Endothelial cell (in vitro differentiated cells): Measurements from ENCODE around the gene ELF4. TPM values are rescaled to one million over a fixed set of nuclear protein-coding genes. Genes with fewer than 3 reads are reported as not detected.

Experiments
- DNase-seq: peaks from one replicate; pipeline ENCODE4 v3.0.0; 2021; ENCODE audit warnings: low spot score
- H3K27ac Mint-ChIP-seq: one replicate; pipeline ENCODE4 v1.8.0; 2021; ENCODE audit warnings: mixed read lengths, inconsistent platforms; ENCODE audit not compliant: unreplicated experiment
- H3K27me3 Mint-ChIP-seq: one replicate; pipeline ENCODE4 v1.8.0; 2021; ENCODE audit warnings: mild to moderate bottlenecking, moderate library complexity, mixed read lengths, inconsistent platforms; ENCODE audit not compliant: unreplicated experiment
- H3K36me3 Mint-ChIP-seq: one replicate; pipeline ENCODE4 v1.8.0; 2021; ENCODE audit warnings: mild to moderate bottlenecking, low read depth, mixed read lengths, inconsistent platforms; ENCODE audit not compliant: unreplicated experiment
- H3K4me1 Mint-ChIP-seq: one replicate; pipeline ENCODE4 v1.8.0; 2021; ENCODE audit warnings: mild to moderate bottlenecking, mixed read lengths, inconsistent platforms; ENCODE audit not compliant: unreplicated experiment
- H3K4me3 Mint-ChIP-seq: one replicate; pipeline ENCODE4 v1.8.0; 2021; ENCODE audit warnings: mild to moderate bottlenecking, mixed read lengths, inconsistent platforms; ENCODE audit not compliant: unreplicated experiment
- H3K9me3 Mint-ChIP-seq: one replicate; pipeline ENCODE4 v1.8.0; 2021; ENCODE audit warnings: mixed read lengths, inconsistent platforms; ENCODE audit not compliant: unreplicated experiment
- total RNA-seq: library from RNA; stranded (reverse); fragmentation: NEBNext Ultra II Directional; extraction: Animal tissue kit (Norgen Biotek cat#: 25700); gene quantifications from one replicate; pipeline ENCODE4 v1.2.1, GENCODE V29; 2021; ENCODE audit not compliant: unreplicated experiment
- TF ChIP-seq, protein P1 (sequence below): fragments of 200-600 bp; sonication (generic); IDR thresholded peaks from one replicate; pipeline ENCODE4 v1.5.0; 2021; ENCODE audit warnings: antibody characterized with exemption; ENCODE audit not compliant: unreplicated experiment

ELF4 gene
- total RNA-seq, 1 donor from 2014 or later, result 23.6 TPM

DNA sequence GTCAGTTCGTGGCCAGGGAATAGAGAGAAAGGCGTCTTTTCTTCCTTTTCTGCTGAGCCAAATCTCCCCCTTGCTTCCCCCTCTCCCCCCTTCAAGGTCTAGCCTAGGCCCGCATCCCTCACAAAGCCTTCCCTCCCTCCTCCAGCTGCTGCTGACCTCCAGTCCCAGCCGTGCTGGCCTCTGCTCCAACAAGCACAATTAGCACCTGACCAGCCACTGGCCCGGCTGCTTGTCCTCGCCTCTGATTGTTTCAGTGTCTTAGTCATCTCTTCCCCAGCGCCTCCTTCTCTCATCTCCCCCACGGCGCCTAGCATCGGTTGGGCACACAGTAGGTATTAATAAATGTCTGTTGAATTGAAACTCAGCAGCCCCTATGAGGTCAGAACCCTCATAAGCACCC, 4.2 kb downstream of the ELF4 start:
- DNase-seq, result no peak
- Mint-ChIP-seq H3K9me3 (no peaks in the 10 kb centered on the region), H3K4me1 (peaks cover 29% of the 10 kb centered on the region), H3K27ac (no peak overlapping the region), H3K36me3 (peaks cover under 1% of the 10 kb centered on the region), H3K4me3 (no peak overlapping the region), H3K27me3 (peaks cover 6% of the 10 kb centered on the region)
- TF ChIP-seq, protein P1, sequence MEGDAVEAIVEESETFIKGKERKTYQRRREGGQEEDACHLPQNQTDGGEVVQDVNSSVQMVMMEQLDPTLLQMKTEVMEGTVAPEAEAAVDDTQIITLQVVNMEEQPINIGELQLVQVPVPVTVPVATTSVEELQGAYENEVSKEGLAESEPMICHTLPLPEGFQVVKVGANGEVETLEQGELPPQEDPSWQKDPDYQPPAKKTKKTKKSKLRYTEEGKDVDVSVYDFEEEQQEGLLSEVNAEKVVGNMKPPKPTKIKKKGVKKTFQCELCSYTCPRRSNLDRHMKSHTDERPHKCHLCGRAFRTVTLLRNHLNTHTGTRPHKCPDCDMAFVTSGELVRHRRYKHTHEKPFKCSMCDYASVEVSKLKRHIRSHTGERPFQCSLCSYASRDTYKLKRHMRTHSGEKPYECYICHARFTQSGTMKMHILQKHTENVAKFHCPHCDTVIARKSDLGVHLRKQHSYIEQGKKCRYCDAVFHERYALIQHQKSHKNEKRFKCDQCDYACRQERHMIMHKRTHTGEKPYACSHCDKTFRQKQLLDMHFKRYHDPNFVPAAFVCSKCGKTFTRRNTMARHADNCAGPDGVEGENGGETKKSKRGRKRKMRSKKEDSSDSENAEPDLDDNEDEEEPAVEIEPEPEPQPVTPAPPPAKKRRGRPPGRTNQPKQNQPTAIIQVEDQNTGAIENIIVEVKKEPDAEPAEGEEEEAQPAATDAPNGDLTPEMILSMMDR, result no peak

- Mint-ChIP-seq H3K4me1 (peaks cover 29% of the 10 kb centered on the region), H3K27ac (no peak overlapping the region), H3K27me3 (peaks cover 6% of the 10 kb centered on the region), H3K9me3 (no peaks in the 10 kb centered on the region), H3K4me3 (no peak overlapping the region), H3K36me3 (peaks cover 6% of the 10 kb centered on the region)
- DNase-seq, result no peak
- TF ChIP-seq, protein P1, result no peak
These were observed 5.1 kb downstream of the ELF4 start for GRCh38 chrX:130105244-130105643.

DNA sequence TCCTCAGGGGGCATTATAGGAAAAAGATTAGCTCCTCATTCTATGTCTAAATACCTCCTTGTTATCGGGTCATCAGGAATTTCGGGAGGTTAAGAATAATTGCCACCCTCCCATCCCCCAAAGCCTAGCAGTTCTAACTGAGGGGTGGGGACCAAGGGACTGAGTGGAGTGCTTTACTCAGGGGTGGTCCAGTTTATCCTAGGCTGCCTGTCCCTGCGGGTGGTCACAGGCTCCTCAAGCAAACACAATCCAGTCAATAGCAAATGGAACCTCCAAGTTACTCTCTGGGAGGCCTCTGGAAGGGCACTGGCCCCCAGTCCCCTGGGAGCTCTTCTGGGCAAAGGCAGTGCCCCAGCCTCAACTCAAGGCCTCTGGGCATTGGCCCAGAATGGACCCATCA, 6.7 kb downstream of the ELF4 start:
- no peaks in the 10 kb centered on the region for H3K9me3 Mint-ChIP-seq
- TF ChIP-seq, protein P1, result no peak
- peaks cover 31% of the 10 kb centered on the region for H3K4me1 Mint-ChIP-seq
- H3K27me3 Mint-ChIP-seq, result peaks cover 5% of the 10 kb centered on the region
- H3K4me3 Mint-ChIP-seq, result no peak overlapping the region
- H3K36me3 Mint-ChIP-seq, result peaks cover 6% of the 10 kb centered on the region
- DNase-seq, result no peak
- no peak overlapping the region for H3K27ac Mint-ChIP-seq

DNA sequence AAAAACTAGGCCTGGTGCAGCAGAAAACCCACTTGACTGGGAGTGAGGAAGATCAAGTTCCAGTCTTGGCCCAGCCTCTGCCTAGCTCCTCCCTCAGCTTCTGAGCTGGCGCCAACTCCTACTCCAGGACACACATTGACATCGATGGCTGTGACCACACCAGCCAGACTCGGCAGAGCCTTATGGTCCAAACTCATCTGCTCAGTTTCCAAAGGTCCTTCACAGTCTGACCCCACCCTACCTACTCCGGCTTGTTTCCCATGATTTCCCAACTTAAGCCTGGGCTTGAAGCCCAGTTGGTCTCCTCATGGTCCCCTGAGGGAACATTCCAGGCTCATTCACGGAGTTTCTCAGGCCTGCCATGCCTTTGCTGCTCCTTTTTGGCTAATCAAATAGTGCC, 10.1 kb downstream of the ELF4 start:
- peaks cover 6% of the 10 kb centered on the region for H3K36me3 Mint-ChIP-seq
- no peak for DNase-seq
- peaks cover 23% of the 10 kb centered on the region for H3K4me1 Mint-ChIP-seq
- H3K9me3 Mint-ChIP-seq, result no peaks in the 10 kb centered on the region
- no peak overlapping the region for H3K27ac Mint-ChIP-seq
- TF ChIP-seq, protein P1, result no peak
- peaks cover 2% of the 10 kb centered on the region for H3K27me3 Mint-ChIP-seq
- no peak overlapping the region for H3K4me3 Mint-ChIP-seq

- peaks cover 11% of the 10 kb centered on the region for H3K4me1 Mint-ChIP-seq
- TF ChIP-seq, protein P1, result no peak
- H3K4me3 Mint-ChIP-seq, result no peak overlapping the region
- no peaks in the 10 kb centered on the region for H3K9me3 Mint-ChIP-seq
- peak overlapping the region; percentile 65 for H3K27ac Mint-ChIP-seq
- H3K36me3 Mint-ChIP-seq, result peaks cover 6% of the 10 kb centered on the region
- H3K27me3 Mint-ChIP-seq, result peaks cover 1% of the 10 kb centered on the region
- DNase-seq, result no peak
These were observed 12.1 kb downstream of the ELF4 start for GRCh38 chrX:130098210-130098552.
